Right atrium auricular region (tissue), 2 donors: Measurements from ENCODE around the gene TPPP2. TPM values are rescaled to one million over a fixed set of nuclear protein-coding genes. Genes with fewer than 3 reads are reported as not detected.

Experiments
- DNase-seq: peaks from one replicate; pipeline ENCODE4 v3.0.0-alpha.2; 2019; ENCODE audit warnings: low spot score
- H3K27ac ChIP-seq, 2 donors: fragments of 200-600 bp; sonication (generic); 1 replicate in 1 of 2; 2 replicates in 1 of 2; pipeline ENCODE4 v1.5.1; 2016 to 2019
- H3K27me3 ChIP-seq, 2 donors: fragments of 200-600 bp; sonication (generic); one replicate each; pipeline versions ENCODE4 v1.5.1 to v1.6.0; 2017 to 2019
- H3K36me3 ChIP-seq: fragments of 200-600 bp; sonication (generic); one replicate; pipeline ENCODE4 v1.5.1; 2016
- H3K4me1 ChIP-seq, 2 donors: fragments of 200-600 bp; sonication (generic); one replicate each; pipeline versions ENCODE4 v1.5.1 to v1.6.0; 2017 to 2019
- H3K4me3 ChIP-seq, 2 donors: fragments of 200-600 bp; sonication (generic); 1 replicate in 1 of 2; 2 replicates in 1 of 2; pipeline ENCODE4 v1.5.1; 2017 to 2019; ENCODE audit warnings: mild to moderate bottlenecking in 1 of 2, moderate library complexity in 1 of 2
- H3K9me3 ChIP-seq, 2 donors: fragments of 200-600 bp; sonication (generic); one replicate each; pipeline ENCODE4 v1.5.1; 2019
- CTCF ChIP-seq, 2 donors: fragments of 200-600 bp; sonication (generic); IDR thresholded peaks; one replicate each; pipeline ENCODE4 v1.5.1; 2019; ENCODE audit warnings: antibody characterized with exemption in 2 of 2
- total RNA-seq, 2 donors: library from RNA; depleted of rRNA; stranded (reverse); fragments of >200 nt; gene quantifications; one replicate each; pipeline ENCODE4 v1.1.0, GENCODE V29; 2016

Gene TPPP2
- total RNA-seq, 2 donors from 2014 or later, result 0.86 TPM; not detected in 1

- TF ChIP-seq CTCF (IDR thresholded peaks at IDR 0.05), result no peak
- Histone ChIP-seq H3K36me3 (no peaks in the 10 kb centered on the region), H3K4me3 (no peak overlapping the region), H3K4me1 (no peaks in the 10 kb centered on the region), H3K9me3 (no peaks in the 10 kb centered on the region), H3K27ac (no peak overlapping the region), H3K27me3 (no peaks in the 10 kb centered on the region)
- DNase-seq, result no peak
These were observed 24.7 kb downstream of the TPPP2 start for GRCh38 chr14:21054768-21055145.

- TF ChIP-seq CTCF (IDR thresholded peaks at IDR 0.05), result no peak
- no peak for DNase-seq
- H3K36me3 ChIP-seq, result no peaks in the 10 kb centered on the region
- H3K27ac ChIP-seq, result no peak overlapping the region
- H3K4me3 ChIP-seq, result no peak overlapping the region
- no peaks in the 10 kb centered on the region for H3K27me3 ChIP-seq
- no peaks in the 10 kb centered on the region for H3K9me3 ChIP-seq
- no peaks in the 10 kb centered on the region for H3K4me1 ChIP-seq
These were observed 25.6 kb downstream of the TPPP2 start for GRCh38 chr14:21055432-21056117.

GRCh38 chr14:21056520-21057163 lies 26.6 kb downstream of the TPPP2 start:
- Histone ChIP-seq H3K27me3 (no peaks in the 10 kb centered on the region), H3K27ac (no peak overlapping the region), H3K4me3 (no peak overlapping the region), H3K9me3 (no peaks in the 10 kb centered on the region), H3K4me1 (no peaks in the 10 kb centered on the region), H3K36me3 (no peaks in the 10 kb centered on the region)
- no peak for DNase-seq
- TF ChIP-seq CTCF (IDR thresholded peaks at IDR 0.05), result no peak

GRCh38 chr14:21057803-21058675 lies 28.0 kb downstream of the TPPP2 start, which contains the start of gene RNASE8:
TSS of gene RNASE8 (plus strand) at chr14:21057822. CDS start at chr14:21057893, 71 bp downstream.
- H3K4me3 ChIP-seq, result no peak within 1 kb of the TSS
- H3K27ac ChIP-seq, result no peak within 1 kb of the TSS
- TF ChIP-seq CTCF (IDR thresholded peaks at IDR 0.05), result no peak
- H3K36me3 ChIP-seq, result no peaks in the 10 kb centered on the region
- no peaks in the 10 kb centered on the region for H3K4me1 ChIP-seq
- no peaks in the 10 kb centered on the region for H3K27me3 ChIP-seq
- H3K9me3 ChIP-seq, result no peaks in the 10 kb centered on the region
- no peak for DNase-seq

- Histone ChIP-seq H3K4me3 (no peak overlapping the region), H3K27me3 (no peaks in the 10 kb centered on the region), H3K27ac (no peak overlapping the region), H3K4me1 (no peaks in the 10 kb centered on the region), H3K9me3 (no peaks in the 10 kb centered on the region), H3K36me3 (no peaks in the 10 kb centered on the region)
- no peak for TF ChIP-seq CTCF (IDR thresholded peaks at IDR 0.05)
- DNase-seq, result no peak
These were observed 28.9 kb downstream of the TPPP2 start for GRCh38 chr14:21058903-21059302.
